ENCODE results near the gene CBX4.

CBX4 gene

GRCh38 chr17:79796763-79797491 lies 42.3 kb downstream of the CBX4 start, which contains the start of gene CBX8:
Gene CBX8, minus strand, starts transcription at chr17:79797077. Its CDS starts 79 bp downstream, at chr17:79796998.
- Histone ChIP-seq H3K27ac (peak within 1 kb of the TSS; percentile 97), H3K4me3 (ENCODE audit: low read depth, low read length) (peak within 1 kb of the TSS; percentile 68), H3K27me3 (ENCODE audit: insufficient read depth, low read depth, severe bottlenecking) (no peaks in the 10 kb centered on the region), H3K36me3 (peaks cover 27% of the 10 kb centered on the region), H3K9me3 (ENCODE audit: severe bottlenecking) (no peaks in the 10 kb centered on the region)
- TF ChIP-seq CTCF (IDR thresholded peaks at IDR 0.05; ENCODE audit: low read depth, low read length): no peak; the same call in 1 of the 2 replicates
- peak; percentile 100 for DNase-seq

DNA sequence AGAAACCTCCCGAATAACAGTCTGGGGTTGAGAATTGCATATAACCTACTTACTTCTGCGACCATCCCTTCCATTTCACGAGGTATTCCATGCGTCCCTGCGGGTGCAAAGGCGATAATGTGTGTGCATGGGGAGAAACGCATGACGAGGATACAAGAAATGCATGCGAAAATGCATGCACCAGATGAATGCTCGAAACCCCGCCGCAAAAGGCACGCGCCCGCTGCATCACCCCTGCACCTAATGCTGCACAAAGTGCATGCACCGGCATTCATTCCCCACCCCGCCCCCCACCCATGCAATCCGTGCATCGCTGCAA lies 42.8 kb downstream of the CBX4 start:
- no peak for DNase-seq
- Histone ChIP-seq H3K27me3 (ENCODE audit: insufficient read depth, low read depth, severe bottlenecking) (no peaks in the 10 kb centered on the region), H3K9me3 (ENCODE audit: severe bottlenecking) (no peaks in the 10 kb centered on the region), H3K27ac (peak overlapping the region; percentile 97), H3K4me3 (ENCODE audit: low read depth, low read length) (peak overlapping the region; percentile 68), H3K36me3 (peaks cover 27% of the 10 kb centered on the region)
- TF ChIP-seq CTCF (IDR thresholded peaks at IDR 0.05; ENCODE audit: low read depth, low read length): no peak

DNA sequence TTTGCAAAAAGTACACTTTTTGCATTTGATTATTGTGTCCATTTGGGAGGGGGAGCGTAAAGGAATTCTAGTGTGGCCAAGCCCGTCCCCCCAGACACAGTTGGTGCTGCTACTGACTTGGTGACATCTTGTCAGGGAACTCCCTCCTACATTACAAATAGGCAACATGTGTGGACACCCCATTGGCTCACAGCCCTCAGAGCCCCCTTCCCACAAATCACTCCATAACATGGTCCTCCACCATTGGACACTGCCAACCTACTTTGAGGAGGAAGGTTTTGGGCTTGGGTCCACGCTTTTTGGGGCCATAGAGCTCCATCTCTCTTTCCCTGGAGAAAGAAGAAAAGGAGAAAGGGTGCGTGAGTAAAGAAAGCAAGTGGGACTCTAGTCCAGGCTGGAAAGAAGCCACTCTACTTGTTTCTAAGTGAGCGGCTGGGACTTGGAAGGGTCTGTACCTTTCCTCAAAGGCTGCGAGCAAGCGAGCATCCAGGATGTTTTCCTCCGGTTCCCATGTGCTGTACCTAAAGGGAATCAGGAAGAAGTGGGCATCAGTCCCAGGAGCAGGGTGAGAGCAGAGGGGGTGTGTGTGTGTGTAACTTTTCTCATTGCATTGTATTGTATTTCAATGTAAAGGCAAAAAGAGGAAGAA lies 43.3 kb downstream of the CBX4 start:
- peaks cover 27% of the 10 kb centered on the region for H3K36me3 ChIP-seq
- no peak for DNase-seq
- peak overlapping the region; percentile 68 for H3K4me3 ChIP-seq (ENCODE audit: low read depth, low read length)
- no peaks in the 10 kb centered on the region for H3K9me3 ChIP-seq (ENCODE audit: severe bottlenecking)
- H3K27ac ChIP-seq: peak overlapping the region; percentile 97
- no peak for TF ChIP-seq CTCF (IDR thresholded peaks at IDR 0.05; ENCODE audit: low read depth, low read length)
- no peaks in the 10 kb centered on the region for H3K27me3 ChIP-seq (ENCODE audit: insufficient read depth, low read depth, severe bottlenecking)

DNA sequence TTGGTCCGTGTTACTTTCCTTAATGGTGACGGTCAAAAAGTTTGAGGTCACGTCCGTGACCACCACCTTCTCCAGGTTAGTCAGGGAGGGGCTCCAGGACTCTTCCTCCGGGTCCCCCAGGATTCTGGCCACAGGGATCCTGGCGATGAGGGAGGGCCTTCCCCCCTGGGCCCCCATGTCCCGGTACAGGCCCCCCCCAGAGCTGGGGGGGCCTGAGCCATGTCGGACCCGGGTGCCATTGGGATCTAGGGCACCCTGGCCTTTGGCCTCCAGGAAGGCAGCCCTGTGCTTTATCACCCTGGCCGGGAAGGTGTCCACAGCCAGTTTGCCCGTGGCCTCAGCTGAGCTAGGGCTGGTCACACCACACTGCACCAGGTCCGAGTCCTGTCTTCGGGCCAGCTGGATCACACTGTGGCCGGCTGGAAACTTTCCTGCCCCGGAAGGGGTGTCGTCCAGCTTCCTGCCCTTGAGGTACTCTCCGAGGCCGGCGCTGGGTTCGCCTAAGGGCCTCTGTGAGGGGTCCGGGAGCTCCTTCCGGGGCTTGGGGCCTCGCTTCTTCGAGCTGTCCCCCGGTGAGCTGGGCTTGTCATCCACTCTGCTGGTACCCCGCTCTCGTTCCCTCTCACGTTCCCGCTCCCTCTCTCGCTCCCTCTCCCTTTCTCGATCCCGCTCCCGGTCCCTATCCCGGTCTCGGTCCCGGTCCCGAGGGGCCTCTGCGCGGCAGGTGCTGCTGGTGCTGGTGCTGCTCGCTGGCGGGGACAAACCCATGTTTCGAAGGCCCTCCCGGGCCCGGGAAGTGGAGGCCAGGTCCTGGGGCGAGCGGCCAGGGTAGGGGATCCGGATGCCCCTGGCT lies 44.4 kb downstream of the CBX4 start:
- Histone ChIP-seq H3K4me3 (ENCODE audit: low read depth, low read length) (no peak overlapping the region), H3K36me3 (peaks cover 27% of the 10 kb centered on the region), H3K27me3 (ENCODE audit: insufficient read depth, low read depth, severe bottlenecking) (no peaks in the 10 kb centered on the region), H3K27ac (no peak overlapping the region), H3K9me3 (ENCODE audit: severe bottlenecking) (no peaks in the 10 kb centered on the region)
- no peak for TF ChIP-seq CTCF (IDR thresholded peaks at IDR 0.05; ENCODE audit: low read depth, low read length)
- no peak for DNase-seq

DNA sequence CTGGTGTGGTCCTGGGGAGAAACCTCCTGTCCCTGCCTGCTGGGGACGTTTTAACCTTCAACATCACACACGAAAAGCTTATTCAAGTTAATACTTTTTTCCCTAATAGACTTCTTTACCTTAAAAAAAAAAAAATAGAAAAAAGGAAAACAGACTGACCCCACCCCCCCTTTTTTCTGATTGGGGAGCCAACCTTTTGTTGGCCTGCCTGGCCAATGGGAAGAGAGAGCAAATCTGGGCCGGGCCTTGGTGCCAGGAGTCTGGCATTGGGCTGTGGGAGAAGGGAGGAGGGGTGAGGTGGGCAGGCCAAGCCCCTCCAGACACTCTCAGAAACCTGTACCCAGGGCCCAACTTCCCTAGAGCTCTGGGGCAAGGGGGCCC lies 45.3 kb downstream of the CBX4 start:
- no peaks in the 10 kb centered on the region for H3K27me3 ChIP-seq (ENCODE audit: insufficient read depth, low read depth, severe bottlenecking)
- peaks cover 27% of the 10 kb centered on the region for H3K36me3 ChIP-seq
- peak; percentile 56 for DNase-seq
- no peak overlapping the region for H3K27ac ChIP-seq
- TF ChIP-seq CTCF (IDR thresholded peaks at IDR 0.05; ENCODE audit: low read depth, low read length): no peak
- no peaks in the 10 kb centered on the region for H3K9me3 ChIP-seq (ENCODE audit: severe bottlenecking)
- no peak overlapping the region for H3K4me3 ChIP-seq (ENCODE audit: low read depth, low read length)

Measured in WERI-Rb-1 (cell line).